ENCODE data around the gene SYT6.

SYT6 gene

DNA sequence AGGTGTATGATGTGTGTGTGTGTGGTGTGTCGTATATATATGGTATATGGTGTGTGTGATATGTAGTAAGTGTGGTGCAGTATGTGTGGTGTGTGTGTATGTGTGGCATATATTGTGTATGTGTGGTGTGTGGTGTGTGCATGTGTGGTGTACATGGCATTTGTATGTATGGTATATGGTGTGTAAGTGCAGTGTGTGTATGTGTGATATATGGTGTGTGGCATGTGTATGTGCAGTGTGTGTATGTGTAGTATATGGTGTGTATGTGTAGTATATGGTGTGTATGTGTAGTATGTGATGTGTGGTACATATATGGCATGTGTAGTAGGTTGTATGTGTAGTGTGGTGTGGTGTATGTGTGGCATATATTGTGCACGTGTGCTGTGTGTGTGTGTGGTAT, 99.5 kb downstream of the SYT6 start:
- H3K27ac ChIP-seq = no peak overlapping the region
- no peak for TF ChIP-seq ZFX (IDR thresholded peaks at IDR 0.05)
- TF ChIP-seq, protein P1, sequence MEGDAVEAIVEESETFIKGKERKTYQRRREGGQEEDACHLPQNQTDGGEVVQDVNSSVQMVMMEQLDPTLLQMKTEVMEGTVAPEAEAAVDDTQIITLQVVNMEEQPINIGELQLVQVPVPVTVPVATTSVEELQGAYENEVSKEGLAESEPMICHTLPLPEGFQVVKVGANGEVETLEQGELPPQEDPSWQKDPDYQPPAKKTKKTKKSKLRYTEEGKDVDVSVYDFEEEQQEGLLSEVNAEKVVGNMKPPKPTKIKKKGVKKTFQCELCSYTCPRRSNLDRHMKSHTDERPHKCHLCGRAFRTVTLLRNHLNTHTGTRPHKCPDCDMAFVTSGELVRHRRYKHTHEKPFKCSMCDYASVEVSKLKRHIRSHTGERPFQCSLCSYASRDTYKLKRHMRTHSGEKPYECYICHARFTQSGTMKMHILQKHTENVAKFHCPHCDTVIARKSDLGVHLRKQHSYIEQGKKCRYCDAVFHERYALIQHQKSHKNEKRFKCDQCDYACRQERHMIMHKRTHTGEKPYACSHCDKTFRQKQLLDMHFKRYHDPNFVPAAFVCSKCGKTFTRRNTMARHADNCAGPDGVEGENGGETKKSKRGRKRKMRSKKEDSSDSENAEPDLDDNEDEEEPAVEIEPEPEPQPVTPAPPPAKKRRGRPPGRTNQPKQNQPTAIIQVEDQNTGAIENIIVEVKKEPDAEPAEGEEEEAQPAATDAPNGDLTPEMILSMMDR (conservative IDR thresholded peaks at IDR 0.05) = no peak

DNA sequence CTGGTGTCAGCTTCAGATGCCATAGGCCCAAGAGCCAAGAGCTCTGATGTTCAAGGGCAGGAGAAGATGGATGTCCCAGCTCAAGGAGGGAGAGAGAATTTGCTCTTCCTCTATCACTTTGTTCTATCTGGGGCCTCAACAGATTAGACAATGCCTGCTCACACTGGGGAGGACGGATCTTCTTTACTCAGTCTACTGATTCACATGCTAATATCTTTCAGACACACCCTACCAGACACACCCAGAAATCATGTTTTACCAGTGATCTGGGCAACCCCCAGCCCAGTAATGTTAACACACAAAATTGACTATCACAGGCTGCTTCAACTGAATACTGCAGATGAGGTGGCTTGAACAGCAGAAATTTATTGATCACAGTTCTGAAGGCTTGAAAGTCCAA, 105.4 kb downstream of the SYT6 start:
- H3K27ac ChIP-seq = no peak overlapping the region
- TF ChIP-seq, protein P1 (conservative IDR thresholded peaks at IDR 0.05) = no peak
- TF ChIP-seq ZFX (IDR thresholded peaks at IDR 0.05) = no peak

DNA sequence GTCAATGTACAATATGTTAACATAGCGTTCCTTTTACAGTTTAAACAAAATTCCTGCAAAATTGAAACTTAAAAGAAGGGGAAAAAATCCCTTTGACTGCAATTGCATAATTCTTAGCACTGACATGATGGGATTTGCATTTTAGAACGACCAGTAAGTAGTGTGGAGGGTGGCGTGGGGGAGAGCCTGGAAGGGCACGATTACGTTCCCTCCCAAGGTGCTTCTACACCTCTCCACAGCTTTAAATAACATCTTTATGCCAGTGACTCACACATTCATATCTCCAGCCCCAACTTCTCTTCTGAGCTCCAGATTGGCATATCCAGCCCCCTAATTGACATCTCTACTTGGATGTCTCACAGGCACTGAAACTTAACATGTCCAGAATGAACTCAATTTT, 110.1 kb downstream of the SYT6 start:
- TF ChIP-seq, protein P1 (conservative IDR thresholded peaks at IDR 0.05) = no peak
- no peak for TF ChIP-seq ZFX (IDR thresholded peaks at IDR 0.05)
- H3K27ac ChIP-seq = no peak overlapping the region

DNA sequence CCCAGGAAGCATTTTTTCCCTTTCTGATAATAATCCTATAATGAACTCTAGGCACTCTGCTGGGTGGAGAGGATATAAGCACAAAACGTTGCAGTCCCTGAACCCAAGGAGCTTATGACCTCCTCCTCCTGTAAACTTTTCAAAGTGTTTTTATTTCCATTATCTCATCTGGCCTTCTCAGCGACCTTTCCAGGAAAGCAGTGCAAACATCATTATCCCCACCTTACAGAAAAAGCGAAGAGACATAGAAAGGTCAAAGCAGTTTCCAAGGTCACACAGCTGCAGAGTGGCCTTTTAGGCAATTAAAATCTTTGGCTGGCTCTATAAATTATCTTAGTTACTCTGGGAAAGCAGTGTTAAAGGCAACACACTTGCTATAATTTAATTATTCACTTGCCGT, 110.6 kb downstream of the SYT6 start:
- H3K27ac ChIP-seq = no peak overlapping the region
- no peak for TF ChIP-seq ZFX (IDR thresholded peaks at IDR 0.05)
- TF ChIP-seq, protein P1 (conservative IDR thresholded peaks at IDR 0.05) = no peak

DNA sequence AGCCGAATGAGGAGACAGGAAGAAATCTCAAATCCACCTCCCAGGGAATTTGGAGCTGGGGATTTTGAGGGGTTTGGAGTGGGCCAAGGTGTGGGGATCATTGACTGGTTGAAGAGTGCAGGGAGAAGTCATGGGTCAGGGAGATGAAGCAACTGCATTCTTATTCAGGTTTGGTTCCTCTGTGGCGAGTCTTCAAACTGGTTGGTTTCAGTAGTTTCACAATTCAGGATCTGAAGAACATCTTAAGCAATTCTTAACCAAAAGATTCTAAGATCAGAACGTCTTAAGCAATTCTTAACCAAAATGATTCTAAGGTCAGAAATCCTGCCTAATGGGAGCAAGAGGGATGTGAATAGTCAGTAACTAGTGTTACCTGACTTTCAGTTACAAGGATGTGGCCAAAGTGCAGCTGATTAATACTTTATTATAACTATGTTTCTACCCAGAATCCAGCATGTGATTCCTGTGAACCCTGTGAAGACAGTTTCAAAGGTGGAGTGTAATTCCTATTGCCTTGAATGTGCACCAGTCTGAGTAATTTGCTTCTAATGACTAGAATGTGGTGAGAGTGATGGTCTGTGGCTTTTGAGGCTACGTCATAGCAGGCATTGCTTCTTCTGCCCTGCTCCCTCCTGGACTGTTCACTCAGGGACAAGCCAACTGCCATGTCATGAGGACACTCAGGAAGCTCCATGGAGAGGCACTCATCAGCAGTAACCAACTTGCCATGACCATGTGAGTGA, 113.2 kb downstream of the SYT6 start:
- TF ChIP-seq, protein P1 (conservative IDR thresholded peaks at IDR 0.05) = no peak
- no peak for TF ChIP-seq ZFX (IDR thresholded peaks at IDR 0.05)
- H3K27ac ChIP-seq = no peak overlapping the region
